Effector CD4-positive, alpha-beta T cell (primary cell): ENCODE data around the gene ZBTB20.

Source experiments
- DNase-seq: peaks from one replicate; pipeline ENCODE4 v3.0.0-alpha.2; 2020

Gene ZBTB20

GRCh38 chr3:114623420-114624046 lies 523.6 kb downstream of the ZBTB20 start:
- DNase-seq = no peak

- DNase-seq = no peak
Measured at GRCh38 chr3:114622001-114622400, 525.1 kb downstream of the ZBTB20 start.

- DNase-seq = no peak
Measured at GRCh38 chr3:114619771-114620170, 527.3 kb downstream of the ZBTB20 start.

GRCh38 chr3:114615523-114616085 lies 531.5 kb downstream of the ZBTB20 start:
- DNase-seq = no peak

GRCh38 chr3:114609973-114610630 lies 537.0 kb downstream of the ZBTB20 start:
- no peak for DNase-seq

- DNase-seq = no peak
Measured at GRCh38 chr3:114608293-114608692, 538.8 kb downstream of the ZBTB20 start.

- DNase-seq = no peak
Measured at GRCh38 chr3:114606336-114606735, 540.8 kb downstream of the ZBTB20 start.

- no peak for DNase-seq
Measured at GRCh38 chr3:114600571-114600970, 546.5 kb downstream of the ZBTB20 start.

- no peak for DNase-seq
Measured at GRCh38 chr3:114597871-114598270, 549.2 kb downstream of the ZBTB20 start.

- DNase-seq = no peak
Measured at GRCh38 chr3:114597012-114597411, 550.1 kb downstream of the ZBTB20 start.

- no peak for DNase-seq
Measured at GRCh38 chr3:114596147-114596546, 550.9 kb downstream of the ZBTB20 start.

GRCh38 chr3:114595522-114596028 lies 551.5 kb downstream of the ZBTB20 start:
- DNase-seq = no peak

GRCh38 chr3:114590309-114591047 lies 556.6 kb downstream of the ZBTB20 start:
- no peak for DNase-seq

- DNase-seq = no peak
Measured at GRCh38 chr3:114587986-114588385, 559.1 kb downstream of the ZBTB20 start.

GRCh38 chr3:114586119-114586518 lies 561.0 kb downstream of the ZBTB20 start:
- DNase-seq = no peak

- DNase-seq = no peak
Measured at GRCh38 chr3:114585687-114586086, 561.4 kb downstream of the ZBTB20 start.

- no peak for DNase-seq
Measured at GRCh38 chr3:114584734-114585371, 562.2 kb downstream of the ZBTB20 start.

- DNase-seq = no peak
Measured at GRCh38 chr3:114582929-114583328, 564.2 kb downstream of the ZBTB20 start.

GRCh38 chr3:114572364-114573062 lies 574.6 kb downstream of the ZBTB20 start:
- no peak for DNase-seq

- DNase-seq = no peak
Measured at GRCh38 chr3:114571363-114571762, 575.7 kb downstream of the ZBTB20 start.

GRCh38 chr3:114569186-114569585 lies 577.9 kb downstream of the ZBTB20 start:
- no peak for DNase-seq

GRCh38 chr3:114567771-114568170 lies 579.3 kb downstream of the ZBTB20 start:
- no peak for DNase-seq
